NB4 (cell line): ENCODE data around the gene CDK11A.
"Not testable (repeated sequence)": the region's sequence is repeated elsewhere in the genome, so short reads cannot be mapped to it uniquely, and the experiment has no call there.

Experiments used
- MYC ChIP-seq: IDR thresholded peaks from 2 replicates; pipeline ENCODE4 v1.6.1; 2011; ENCODE audit warnings: low read depth, low read length
- TF ChIP-seq, protein P1 (sequence below): IDR thresholded peaks from one replicate; pipeline ENCODE4 v1.5.1; 2012; ENCODE audit warnings: low read depth, low read length

DNA sequence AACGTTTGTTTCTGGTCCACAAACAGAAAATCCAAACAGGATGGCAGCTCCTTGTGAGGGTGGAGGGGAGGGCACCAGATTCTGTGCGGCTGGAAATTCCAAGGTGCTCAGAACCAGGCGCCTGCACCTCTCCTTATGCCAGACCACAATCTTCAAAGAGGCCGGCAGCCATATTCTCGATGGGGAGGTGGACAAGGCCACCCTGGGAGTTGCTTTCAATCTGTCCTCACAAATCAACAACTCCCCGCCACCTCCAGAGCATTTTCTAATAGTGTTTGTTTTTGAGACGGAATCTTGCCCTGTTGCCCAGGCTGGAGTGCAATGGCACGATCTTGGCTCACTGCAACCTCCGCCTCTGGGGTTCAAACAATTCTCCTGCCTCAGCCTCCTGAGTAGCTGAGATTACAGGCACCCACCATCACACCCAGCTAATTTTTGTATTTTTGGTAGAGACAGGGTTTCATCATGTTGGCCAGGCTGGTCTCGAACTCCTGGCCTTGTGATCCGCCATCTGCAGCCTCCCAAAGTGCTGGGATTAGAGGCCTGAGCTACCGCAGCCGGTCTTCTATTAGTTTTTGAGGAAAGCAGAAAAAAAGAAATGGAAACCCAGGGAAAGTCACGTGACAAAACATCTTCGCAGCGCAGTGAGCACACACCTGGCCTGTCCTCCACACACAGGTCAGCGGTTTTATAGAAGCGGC, 5.1 kb upstream of the CDK11A start:
- TF ChIP-seq MYC = not testable (repeated sequence)
- TF ChIP-seq, protein P1, sequence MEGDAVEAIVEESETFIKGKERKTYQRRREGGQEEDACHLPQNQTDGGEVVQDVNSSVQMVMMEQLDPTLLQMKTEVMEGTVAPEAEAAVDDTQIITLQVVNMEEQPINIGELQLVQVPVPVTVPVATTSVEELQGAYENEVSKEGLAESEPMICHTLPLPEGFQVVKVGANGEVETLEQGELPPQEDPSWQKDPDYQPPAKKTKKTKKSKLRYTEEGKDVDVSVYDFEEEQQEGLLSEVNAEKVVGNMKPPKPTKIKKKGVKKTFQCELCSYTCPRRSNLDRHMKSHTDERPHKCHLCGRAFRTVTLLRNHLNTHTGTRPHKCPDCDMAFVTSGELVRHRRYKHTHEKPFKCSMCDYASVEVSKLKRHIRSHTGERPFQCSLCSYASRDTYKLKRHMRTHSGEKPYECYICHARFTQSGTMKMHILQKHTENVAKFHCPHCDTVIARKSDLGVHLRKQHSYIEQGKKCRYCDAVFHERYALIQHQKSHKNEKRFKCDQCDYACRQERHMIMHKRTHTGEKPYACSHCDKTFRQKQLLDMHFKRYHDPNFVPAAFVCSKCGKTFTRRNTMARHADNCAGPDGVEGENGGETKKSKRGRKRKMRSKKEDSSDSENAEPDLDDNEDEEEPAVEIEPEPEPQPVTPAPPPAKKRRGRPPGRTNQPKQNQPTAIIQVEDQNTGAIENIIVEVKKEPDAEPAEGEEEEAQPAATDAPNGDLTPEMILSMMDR = not testable (repeated sequence)
